ENCODE measurements around the gene EFR3B.

DNA sequence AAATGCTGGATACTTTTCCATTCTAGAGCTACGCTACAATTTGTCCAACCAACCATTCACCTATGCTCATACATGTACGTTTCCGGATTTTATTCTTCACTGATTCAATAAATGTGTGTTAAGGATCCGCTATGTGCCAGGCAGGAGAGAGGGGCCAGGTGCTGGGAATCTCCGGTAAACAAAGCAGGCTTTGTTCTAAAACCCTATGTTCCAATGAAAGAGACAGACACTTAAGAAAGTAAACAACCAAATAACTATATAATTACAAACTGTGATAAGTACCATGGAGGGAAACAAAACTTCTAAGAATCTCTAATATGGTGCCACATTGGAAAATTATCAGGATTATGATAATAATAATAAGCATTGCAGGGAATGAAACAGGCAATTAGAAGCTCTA, 148.7 kb downstream of the EFR3B start:
- TF ChIP-seq POLR2A (IDR thresholded peaks at IDR 0.05; ENCODE audit: low read length) (no peak), GATA1 (IDR thresholded peaks at IDR 0.05; ENCODE audit: low read depth, low read length) (no peak)

Data from erythroblast (primary cell).